Measurements from ENCODE around the gene MYLK.

The MYLK gene

GRCh38 chr3:123642182-123642956 lies 241.8 kb downstream of the MYLK start:
- peak; percentile 92 for DNase-seq (ENCODE audit: low spot score)

- DNase-seq (ENCODE audit: low spot score), result no peak
Measured at GRCh38 chr3:123641505-123641904, 242.6 kb downstream of the MYLK start.

DNA sequence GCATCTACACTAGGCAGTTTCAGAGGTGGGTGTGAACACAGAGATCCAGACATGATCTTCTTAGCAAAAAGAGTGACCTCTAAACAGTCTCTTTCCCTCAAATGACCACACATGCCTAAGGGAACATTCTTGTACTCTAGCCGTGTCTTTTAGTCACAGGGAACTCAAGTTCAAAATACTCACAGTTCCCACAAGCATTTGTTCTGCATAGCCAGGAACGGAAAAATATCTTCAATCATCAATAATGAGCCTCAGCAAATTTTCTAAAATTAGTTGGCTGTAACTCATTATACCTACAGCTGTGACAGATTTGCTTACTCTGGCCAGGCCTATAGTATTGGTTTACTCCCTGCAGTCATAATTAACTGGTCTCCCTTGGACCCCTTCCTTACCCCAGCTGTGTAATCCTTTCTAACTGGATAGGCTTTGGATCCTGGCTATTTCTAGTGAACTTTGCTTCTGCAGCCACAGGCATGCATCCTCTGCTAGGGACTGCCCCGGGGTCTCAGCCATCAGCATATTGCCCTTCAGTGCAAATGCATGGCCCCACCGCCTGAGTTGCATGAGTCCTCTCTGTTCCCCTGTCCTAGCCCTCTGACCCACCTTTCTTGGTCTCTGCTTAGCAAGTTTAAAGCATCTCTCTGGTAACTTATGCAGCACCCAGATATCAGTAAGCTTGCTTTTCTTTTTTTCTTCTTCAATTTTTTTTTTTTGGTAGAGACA lies 243.2 kb downstream of the MYLK start:
- DNase-seq (ENCODE audit: low spot score), result peak; percentile 28

DNA sequence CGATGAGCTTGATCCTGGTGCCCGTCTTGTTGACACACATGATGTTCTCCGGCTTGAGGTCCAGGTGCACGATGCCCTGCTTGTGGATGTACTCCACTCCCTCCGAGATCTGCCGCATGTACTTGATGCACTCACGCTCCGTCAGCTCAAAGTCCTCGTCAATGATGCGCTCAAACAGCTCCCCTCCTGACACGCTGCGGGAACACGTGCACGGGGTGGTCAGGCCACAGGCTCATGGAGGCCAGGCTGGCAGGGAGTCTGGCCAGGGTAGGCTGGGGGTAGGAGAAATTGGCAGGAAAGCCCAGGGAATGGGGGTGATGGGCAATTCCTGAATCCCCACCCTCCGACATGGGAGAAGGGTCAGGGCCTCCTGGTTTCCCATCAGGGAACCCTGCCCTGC lies 243.8 kb downstream of the MYLK start:
- DNase-seq (ENCODE audit: low spot score), result no peak

GRCh38 chr3:123638936-123639689 lies 245.0 kb downstream of the MYLK start:
- DNase-seq (ENCODE audit: low spot score), result no peak

GRCh38 chr3:123637841-123638240 lies 246.3 kb downstream of the MYLK start:
- DNase-seq (ENCODE audit: low spot score), result no peak

DNA sequence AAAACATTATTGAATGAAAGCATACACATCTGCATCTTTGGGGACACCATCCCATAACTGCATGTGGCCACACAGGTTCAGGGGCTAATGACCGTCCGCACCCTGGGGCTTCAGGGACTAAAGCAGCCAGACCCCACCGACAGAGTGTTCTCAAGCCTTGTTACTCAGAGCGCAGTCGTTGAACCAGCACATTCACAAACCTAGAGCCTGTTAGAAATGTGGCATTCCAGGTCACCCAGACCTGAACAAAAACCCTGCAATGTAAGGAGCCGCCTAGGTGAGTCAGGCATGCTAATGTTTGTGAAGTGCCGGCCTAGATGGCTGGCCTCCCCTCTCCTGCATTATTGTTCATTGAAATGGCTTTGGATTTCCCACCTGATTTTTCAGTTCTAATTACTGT lies 247.0 kb downstream of the MYLK start:
- DNase-seq (ENCODE audit: low spot score), result no peak

GRCh38 chr3:123636431-123636841 lies 247.7 kb downstream of the MYLK start:
- no peak for DNase-seq (ENCODE audit: low spot score)

DNA sequence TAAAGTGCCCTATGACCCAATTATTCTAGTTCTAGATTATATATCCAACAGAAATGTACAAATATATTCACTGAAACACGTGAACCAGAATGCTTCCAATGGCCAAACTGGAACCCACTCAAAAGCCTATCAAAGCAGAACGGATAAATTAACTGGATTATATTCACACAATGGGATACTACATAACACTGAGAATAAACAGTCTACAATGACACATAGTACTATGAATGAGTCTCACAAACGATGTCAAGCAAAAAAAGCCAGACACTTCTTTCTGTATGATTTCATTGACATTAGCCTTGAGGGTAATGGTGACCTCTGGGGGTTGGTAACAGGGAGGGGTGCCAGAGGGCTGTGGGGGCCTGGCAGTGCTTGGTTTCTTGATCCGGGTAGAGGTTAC lies 248.4 kb downstream of the MYLK start:
- DNase-seq (ENCODE audit: low spot score), result no peak

DNA sequence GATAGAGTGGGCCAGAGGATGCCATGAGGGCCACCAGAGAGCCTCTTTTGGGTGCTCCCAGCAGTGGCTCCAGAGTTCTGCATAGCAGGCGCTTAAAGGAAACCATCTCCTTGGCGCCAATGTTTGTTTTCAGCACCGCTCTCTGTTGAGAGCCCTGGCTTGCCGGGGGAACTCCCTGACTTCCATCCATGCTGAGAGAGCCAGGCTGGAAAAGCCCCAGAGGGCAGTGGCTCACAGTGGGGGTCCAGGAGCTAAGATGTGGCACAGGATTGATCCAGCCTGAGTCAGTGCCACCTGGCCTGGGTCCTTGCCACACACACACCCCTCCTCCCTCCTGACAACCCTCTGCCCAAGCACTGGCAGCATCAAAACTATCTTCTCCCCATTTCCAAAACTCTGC lies 248.9 kb downstream of the MYLK start:
- no peak for DNase-seq (ENCODE audit: low spot score)

DNA sequence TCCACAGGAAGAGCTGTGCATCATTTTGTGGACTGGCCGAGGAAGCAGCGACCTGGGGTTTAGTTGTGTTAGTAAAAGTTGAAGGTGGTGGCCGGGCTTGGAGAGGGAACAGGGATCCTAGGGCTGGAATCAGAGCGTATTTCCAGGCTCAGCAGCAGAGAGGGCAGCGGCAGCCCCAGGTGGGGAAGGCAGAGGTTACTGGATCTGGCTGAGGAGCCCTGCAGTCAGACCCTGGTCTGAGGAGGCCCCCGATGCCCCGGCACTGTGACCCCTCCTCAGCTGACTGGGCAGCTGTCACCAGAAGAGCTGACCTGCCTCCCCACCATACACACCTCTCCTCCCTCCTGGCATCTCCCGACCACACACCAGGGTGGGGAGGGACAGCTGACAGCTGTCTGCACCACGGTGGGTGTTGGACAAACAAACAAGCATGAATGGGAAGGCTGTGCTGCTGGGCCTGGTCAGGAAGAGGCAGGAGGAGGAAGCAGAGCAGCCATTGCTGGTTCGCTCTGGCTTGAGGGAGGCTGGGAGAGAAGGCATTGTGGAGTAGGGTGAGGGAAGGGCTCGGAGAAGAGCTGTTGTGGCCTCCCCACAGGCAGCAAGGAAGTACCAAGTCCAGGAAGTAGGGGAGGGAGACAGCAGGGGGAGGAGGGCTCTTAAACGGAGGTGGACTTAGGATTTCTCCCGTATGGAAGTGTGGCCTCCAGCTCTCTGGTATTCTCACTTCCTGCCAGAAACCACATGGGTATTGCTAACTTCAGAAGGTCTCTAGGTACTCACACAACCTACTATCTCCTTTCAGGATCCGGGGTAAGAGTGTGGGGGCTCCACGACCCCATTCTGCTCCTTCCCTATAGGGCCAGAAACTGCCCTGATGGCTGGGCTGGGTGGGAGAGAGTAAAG lies 249.7 kb downstream of the MYLK start:
- no peak for DNase-seq (ENCODE audit: low spot score)

DNA sequence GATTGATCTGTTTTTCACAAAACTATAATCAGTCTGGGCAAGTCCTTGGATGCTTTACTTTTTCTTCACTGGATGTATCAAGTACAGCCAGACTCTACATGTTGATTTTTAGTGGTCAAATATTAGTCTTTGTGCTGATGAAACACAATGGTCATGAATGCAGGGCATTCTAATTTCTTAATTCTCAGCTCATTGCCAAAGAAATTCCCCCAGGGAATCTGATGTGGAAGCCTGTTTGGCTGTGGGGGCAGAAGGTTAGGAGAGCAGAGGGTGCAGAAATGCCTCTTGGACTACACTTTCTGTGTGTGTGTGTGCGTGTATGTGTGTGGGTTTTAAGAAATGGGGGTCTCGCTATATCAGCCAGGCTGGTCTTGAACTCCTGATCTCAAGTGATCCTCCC lies 250.6 kb downstream of the MYLK start:
- no peak for DNase-seq (ENCODE audit: low spot score)

- peak; percentile 36 for DNase-seq (ENCODE audit: low spot score)
Measured at GRCh38 chr3:123632161-123632655, 251.9 kb downstream of the MYLK start.

DNA sequence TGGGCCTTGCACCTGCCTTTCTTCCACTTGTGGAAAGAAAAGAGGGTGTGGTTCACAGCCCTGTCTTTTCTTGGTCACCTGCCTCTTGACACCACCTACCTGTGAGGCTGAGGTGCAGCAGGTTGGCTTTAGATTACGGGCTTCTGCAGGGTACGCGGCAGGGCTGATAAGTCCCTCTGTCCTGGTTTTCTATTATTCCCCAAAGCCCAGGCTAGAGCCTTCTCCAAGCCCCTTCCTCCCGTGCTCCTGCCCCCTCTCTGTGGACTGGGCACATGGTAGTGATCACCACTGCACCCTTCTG lies 254.4 kb downstream of the MYLK start:
- DNase-seq (ENCODE audit: low spot score), result no peak

DNA sequence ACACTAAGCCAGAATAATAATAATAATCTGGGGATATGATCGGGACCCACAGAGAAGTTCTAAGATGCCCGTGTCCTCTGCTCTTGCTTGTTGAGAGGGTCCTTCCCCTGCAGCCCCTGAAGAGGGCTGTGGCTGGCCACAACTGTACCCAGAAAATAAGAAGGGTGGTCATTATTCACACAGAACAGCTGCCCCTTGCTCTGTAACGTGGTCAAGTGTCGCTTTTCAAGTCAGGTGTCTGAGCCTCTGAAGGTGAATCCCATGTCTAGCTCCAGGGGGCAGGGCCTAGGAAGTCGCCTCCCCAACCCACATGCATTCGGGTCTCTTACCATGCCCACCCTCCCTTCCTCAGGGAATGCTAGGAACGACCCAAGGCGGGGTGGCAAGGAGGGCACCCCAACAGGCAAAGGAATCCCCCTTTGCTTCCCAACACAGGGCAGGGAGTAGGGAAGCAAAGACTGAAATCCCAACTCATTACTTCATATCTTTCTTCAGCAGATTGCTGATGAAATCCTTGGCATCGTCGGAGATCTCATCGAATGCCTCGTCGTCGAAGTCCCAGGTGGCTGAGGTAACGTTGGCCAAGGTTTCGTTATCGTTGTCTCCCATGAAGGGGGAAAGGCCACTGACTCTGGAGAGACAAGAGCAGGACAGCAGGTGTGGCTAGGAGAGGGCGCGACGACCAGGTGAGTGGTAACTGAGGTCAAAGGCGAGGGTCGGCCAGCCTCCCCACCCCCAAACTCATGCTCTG lies 255.0 kb downstream of the MYLK start:
- DNase-seq (ENCODE audit: low spot score), result no peak

GRCh38 chr3:123627673-123628670 lies 256.2 kb downstream of the MYLK start:
- no peak for DNase-seq (ENCODE audit: low spot score)

GRCh38 chr3:123626881-123627280 lies 257.3 kb downstream of the MYLK start:
- DNase-seq (ENCODE audit: low spot score), result no peak

DNA sequence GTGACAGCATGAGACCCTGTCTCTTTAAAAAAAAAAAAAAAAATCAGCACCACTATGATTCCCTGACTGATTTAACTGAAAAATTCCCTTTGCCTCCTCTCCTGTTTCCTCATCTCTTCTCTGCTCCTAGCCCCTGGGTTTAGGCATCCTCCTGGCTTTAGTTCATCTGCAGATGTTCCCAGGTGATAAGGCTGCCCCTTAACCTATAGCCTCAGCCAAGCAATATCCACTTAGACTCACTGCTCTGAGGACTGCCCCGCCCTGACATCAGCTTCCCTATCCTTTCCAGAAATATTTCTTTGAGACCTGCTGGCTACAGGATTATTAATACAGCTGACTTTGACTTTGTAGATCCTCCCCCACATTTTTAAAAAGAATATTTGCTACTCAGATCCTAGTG lies 259.8 kb downstream of the MYLK start:
- no peak for DNase-seq (ENCODE audit: low spot score)

DNA sequence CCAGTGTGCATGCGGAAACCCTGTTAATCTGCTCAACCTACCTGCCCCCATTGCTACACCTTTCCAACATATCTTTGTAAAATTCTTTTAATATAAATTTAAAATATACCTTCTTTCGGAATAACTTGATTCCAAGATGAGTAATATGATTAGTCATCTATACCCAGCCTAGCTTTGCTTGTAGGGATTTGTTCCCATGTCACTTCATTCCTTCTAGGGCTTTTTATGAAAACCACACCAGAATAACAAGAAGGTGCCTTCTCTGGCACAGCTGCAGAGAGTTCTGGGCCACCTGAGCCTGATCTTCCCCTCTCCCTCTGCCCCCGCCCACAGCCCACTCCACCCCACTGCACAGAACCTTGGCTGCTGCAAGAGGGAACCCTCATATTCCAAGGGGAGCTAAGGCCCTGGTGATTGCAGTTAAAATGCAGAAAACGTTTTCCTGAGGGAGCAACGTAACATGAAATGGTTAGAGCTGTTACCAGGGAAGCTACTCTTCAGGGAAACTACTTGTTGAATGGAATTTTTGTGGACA lies 260.7 kb downstream of the MYLK start:
- no peak for DNase-seq (ENCODE audit: low spot score)

DNA sequence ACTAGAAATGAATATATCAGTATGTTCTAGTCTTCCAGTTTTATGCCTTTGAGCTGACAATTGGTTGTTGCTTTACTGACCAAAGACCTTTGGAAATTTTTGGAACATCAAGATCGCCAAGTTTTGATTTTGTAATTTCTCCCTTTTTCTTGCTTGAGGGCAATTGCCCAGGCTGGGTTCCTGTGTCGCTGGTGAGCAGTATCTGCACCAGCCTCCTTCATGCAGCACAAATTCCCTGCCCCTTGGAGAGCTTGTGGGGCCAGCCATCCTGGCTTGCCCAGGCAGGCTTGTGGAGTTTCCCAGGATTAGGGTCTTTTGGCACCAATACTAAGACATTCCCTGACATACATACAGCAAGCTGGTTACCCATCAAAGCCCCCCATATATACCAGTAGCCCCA lies 261.4 kb downstream of the MYLK start:
- DNase-seq (ENCODE audit: low spot score), result no peak
